ENCODE measurements around the gene GLP1R.

The GLP1R gene

GRCh38 chr6:39086294-39086693, 37.7 kb downstream of the GLP1R start:
- no peak for DNase-seq (ENCODE audit: low spot score)

GRCh38 chr6:39086711-39087110, 38.1 kb downstream of the GLP1R start:
- DNase-seq (ENCODE audit: low spot score): no peak

- no peak for DNase-seq (ENCODE audit: low spot score)
These were observed 38.6 kb downstream of the GLP1R start for GRCh38 chr6:39087197-39087596.

- peak; percentile 61 for DNase-seq (ENCODE audit: low spot score)
These were observed 39.8 kb downstream of the GLP1R start for GRCh38 chr6:39088331-39088730.

- DNase-seq (ENCODE audit: low spot score): no peak
These were observed 41.5 kb downstream of the GLP1R start for GRCh38 chr6:39090036-39090435.

GRCh38 chr6:39091220-39091619, 42.6 kb downstream of the GLP1R start:
- no peak for DNase-seq (ENCODE audit: low spot score)

GRCh38 chr6:39092124-39092523, 43.5 kb downstream of the GLP1R start:
- peak; percentile 62 for DNase-seq (ENCODE audit: low spot score)

- no peak for DNase-seq (ENCODE audit: low spot score)
These were observed 44.6 kb downstream of the GLP1R start for GRCh38 chr6:39093149-39093708.

- DNase-seq (ENCODE audit: low spot score): no peak
These were observed 47.0 kb downstream of the GLP1R start for GRCh38 chr6:39095578-39095977.

- DNase-seq (ENCODE audit: low spot score): no peak
These were observed 51.8 kb downstream of the GLP1R start for GRCh38 chr6:39100358-39100757.

GRCh38 chr6:39102071-39102820, 53.7 kb downstream of the GLP1R start:
- no peak for DNase-seq (ENCODE audit: low spot score)

GRCh38 chr6:39102821-39103136, 54.2 kb downstream of the GLP1R start:
- DNase-seq (ENCODE audit: low spot score): no peak

GRCh38 chr6:39104528-39104927, 55.9 kb downstream of the GLP1R start:
- DNase-seq (ENCODE audit: low spot score): no peak

GRCh38 chr6:39107034-39107433, 58.5 kb downstream of the GLP1R start:
- no peak for DNase-seq (ENCODE audit: low spot score)

GRCh38 chr6:39107641-39108040, 59.1 kb downstream of the GLP1R start:
- DNase-seq (ENCODE audit: low spot score): no peak

- no peak for DNase-seq (ENCODE audit: low spot score)
These were observed 59.7 kb downstream of the GLP1R start for GRCh38 chr6:39108041-39108839.

- DNase-seq (ENCODE audit: low spot score): no peak
These were observed 62.7 kb downstream of the GLP1R start for GRCh38 chr6:39111280-39111679.

- DNase-seq (ENCODE audit: low spot score): no peak
These were observed 65.2 kb downstream of the GLP1R start for GRCh38 chr6:39113788-39114187.

GRCh38 chr6:39114388-39114703, 65.8 kb downstream of the GLP1R start:
- DNase-seq (ENCODE audit: low spot score): peak; percentile 21

- peak; percentile 95 for DNase-seq (ENCODE audit: low spot score)
These were observed 66.4 kb downstream of the GLP1R start, which contains the start of gene SAYSD1 for GRCh38 chr6:39114704-39115599. Gene SAYSD1, minus strand, starts transcription at chr6:39115186. Its CDS starts 97 bp downstream, at chr6:39115089.

- DNase-seq (ENCODE audit: low spot score): no peak
These were observed 70.3 kb downstream of the GLP1R start for GRCh38 chr6:39118921-39119320.

GRCh38 chr6:39124114-39124513, 75.5 kb downstream of the GLP1R start:
- DNase-seq (ENCODE audit: low spot score): no peak
